22Rv1 (cell line): ENCODE results near the gene RBM6.

Experiments used
- CTCF ChIP-seq: fragments of 450-650 bp; IDR thresholded peaks from 2 replicates; pipeline ENCODE4 v1.5.1; 2017; ENCODE audit warnings: mild to moderate bottlenecking
- ZFX ChIP-seq: fragments of 450-650 bp; IDR thresholded peaks from 2 replicates; pipeline ENCODE4 v1.6.1; 2017; ENCODE audit warnings: antibody characterized with exemption, borderline replicate concordance

GRCh38 chr3:50124800-50125178 is 184.8 kb downstream of the RBM6 start:
- no peak for TF ChIP-seq CTCF
- TF ChIP-seq ZFX: no peak
